ENCODE data around the gene COPS3.

DNA sequence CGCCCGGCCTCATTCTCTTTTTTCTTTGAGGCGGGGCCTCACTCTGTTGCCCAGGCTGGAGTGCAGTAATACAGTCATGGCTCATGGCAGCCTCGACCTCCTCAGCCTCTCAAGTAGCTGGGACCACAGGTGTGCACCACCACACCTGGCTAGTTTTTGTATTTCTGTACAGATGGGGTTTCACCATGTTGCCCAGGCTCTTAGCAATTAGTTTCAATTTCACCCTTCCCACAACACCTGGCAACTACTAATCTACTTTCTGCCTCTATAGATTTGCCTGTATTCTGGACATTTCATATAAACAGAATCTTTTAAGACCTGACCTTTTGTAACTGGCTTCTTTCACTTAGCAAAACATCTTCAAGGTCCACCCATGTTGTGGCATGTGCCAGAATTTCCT, 14.1 kb upstream of the COPS3 start:
- no peak for TF ChIP-seq GATA3 (IDR thresholded peaks at IDR 0.05; ENCODE audit: low read depth, low read length)
- TF ChIP-seq GATA2 (IDR thresholded peaks at IDR 0.05; ENCODE audit: low read depth, low read length): no peak
